Measurements from ENCODE around the gene DMWD. TPM values are rescaled to one million over a fixed set of nuclear protein-coding genes. Genes with fewer than 3 reads are reported as not detected.

The DMWD gene
- total RNA-seq, 2 experiments from 2014 or later: 43.2 to 44.0 TPM

GRCh38 chr19:45798995-45799517 is 6.4 kb upstream of the DMWD start:
- no peak overlapping the region for H2AFZ ChIP-seq (ENCODE audit: low read length)
- no peaks in the 10 kb centered on the region for H3K36me3 ChIP-seq (ENCODE audit: insufficient read depth, low read length)
- no peak overlapping the region for H3K4me3 ChIP-seq (ENCODE audit: low read depth, low read length, poor library complexity, severe bottlenecking)
- H4K20me1 ChIP-seq (ENCODE audit: insufficient read depth, low read length): no peaks in the 10 kb centered on the region
- no peak overlapping the region for H3K27ac ChIP-seq (ENCODE audit: low read depth, low read length, poor library complexity, severe bottlenecking)
- H3K4me1 ChIP-seq (ENCODE audit: insufficient read depth, low read length, poor library complexity, severe bottlenecking): peaks cover 11% of the 10 kb centered on the region
- CTCF ChIA-PET (ENCODE audit: unreplicated experiment): interaction anchor here (1.7 kb wide), 1 partner anchor 30 kb away, joined by 5 read pairs; the partner anchor contains the start of gene SIX5
- intact Hi-C loops (cut with micrococcal nuclease; ENCODE audit: unreplicated experiment): loop anchor here (1.0 kb wide), 1 partner anchor 29 kb away; no protein-coding TSS in a partner anchor
- peak; percentile 70 for DNase-seq (ENCODE audit: low spot score)
- H3K9me3 ChIP-seq (ENCODE audit: low read length): no peaks in the 10 kb centered on the region
- H3K4me2 ChIP-seq (ENCODE audit: low read length): peak overlapping the region; percentile 40
- H3K9me2 ChIP-seq (ENCODE audit: insufficient read depth, low read length): no peaks in the 10 kb centered on the region
- TF ChIP-seq EZH2phosphoT487 (IDR thresholded peaks at IDR 0.05; ENCODE audit: borderline replicate concordance, low read depth, low read length) (no peak), CTCF (conservative IDR thresholded peaks at IDR 0.05; ENCODE audit: low read length) (peak; percentile 87)
- BruUV-seq (replicated peaks): no TSS peak
- POLR2A ChIA-PET: interaction anchor here (0.7 kb wide), 1 partner anchor 25 kb away, joined by 4 read pairs; no protein-coding TSS in a partner anchor
- no peaks in the 10 kb centered on the region for H3K79me2 ChIP-seq (ENCODE audit: insufficient read depth, low read depth, low read length)

- no TSS peak for BruUV-seq (replicated peaks)
- H3K4me2 ChIP-seq (ENCODE audit: low read length): no peak overlapping the region
- ChIA-PET CTCF (ENCODE audit: unreplicated experiment) (no interaction called here), POLR2A (interaction anchor here (0.9 kb wide), 1 partner anchor 133 kb away, joined by 3 read pairs; no protein-coding TSS in a partner anchor)
- H2AFZ ChIP-seq (ENCODE audit: low read length): no peak overlapping the region
- H3K4me3 ChIP-seq (ENCODE audit: low read depth, low read length, poor library complexity, severe bottlenecking): no peak overlapping the region
- no peaks in the 10 kb centered on the region for H3K9me2 ChIP-seq (ENCODE audit: insufficient read depth, low read length)
- no peak overlapping the region for H3K27ac ChIP-seq (ENCODE audit: low read depth, low read length, poor library complexity, severe bottlenecking)
- H3K9me3 ChIP-seq (ENCODE audit: low read length): no peaks in the 10 kb centered on the region
- intact Hi-C loops (cut with micrococcal nuclease; ENCODE audit: unreplicated experiment): no loop called here
- peaks cover 11% of the 10 kb centered on the region; the same call in 1 of the 2 replicates for H3K79me2 ChIP-seq (ENCODE audit: insufficient read depth, low read depth, low read length)
- 0 out of 2 replicates have a peak, but pooled peaks cover 11% of the 10 kb centered on the region for H4K20me1 ChIP-seq (ENCODE audit: insufficient read depth, low read length)
- H3K4me1 ChIP-seq (ENCODE audit: insufficient read depth, low read length, poor library complexity, severe bottlenecking): peaks cover 28% of the 10 kb centered on the region
- DNase-seq (ENCODE audit: low spot score): no peak
- TF ChIP-seq CTCF (conservative IDR thresholded peaks at IDR 0.05; ENCODE audit: low read length): no peak
- no peak for TF ChIP-seq EZH2phosphoT487 (IDR thresholded peaks at IDR 0.05; ENCODE audit: borderline replicate concordance, low read depth, low read length)
- H3K36me3 ChIP-seq (ENCODE audit: insufficient read depth, low read length): peaks cover 6% of the 10 kb centered on the region; the same call in 1 of the 2 replicates
Observed at GRCh38 chr19:45794627-45795026, 2.0 kb upstream of the DMWD start.

- 0 out of 2 replicates have a peak, but pooled peaks cover 11% of the 10 kb centered on the region for H4K20me1 ChIP-seq (ENCODE audit: insufficient read depth, low read length)
- no peak overlapping the region for H3K4me3 ChIP-seq (ENCODE audit: low read depth, low read length, poor library complexity, severe bottlenecking)
- H2AFZ ChIP-seq (ENCODE audit: low read length): no peak overlapping the region
- H3K4me1 ChIP-seq (ENCODE audit: insufficient read depth, low read length, poor library complexity, severe bottlenecking): peaks cover 25% of the 10 kb centered on the region
- no peak for DNase-seq (ENCODE audit: low spot score)
- ChIA-PET POLR2A (no interaction called here), CTCF (ENCODE audit: unreplicated experiment) (no interaction called here)
- BruUV-seq (replicated peaks): no TSS peak
- H3K27ac ChIP-seq (ENCODE audit: low read depth, low read length, poor library complexity, severe bottlenecking): no peak overlapping the region
- intact Hi-C loops (cut with micrococcal nuclease; ENCODE audit: unreplicated experiment): no loop called here
- peaks cover 11% of the 10 kb centered on the region; the same call in 1 of the 2 replicates for H3K79me2 ChIP-seq (ENCODE audit: insufficient read depth, low read depth, low read length)
- peaks cover 14% of the 10 kb centered on the region for H3K36me3 ChIP-seq (ENCODE audit: insufficient read depth, low read length)
- TF ChIP-seq CTCF (conservative IDR thresholded peaks at IDR 0.05; ENCODE audit: low read length) (no peak), EZH2phosphoT487 (IDR thresholded peaks at IDR 0.05; ENCODE audit: borderline replicate concordance, low read depth, low read length) (no peak)
- no peaks in the 10 kb centered on the region for H3K9me3 ChIP-seq (ENCODE audit: low read length)
- no peak overlapping the region for H3K4me2 ChIP-seq (ENCODE audit: low read length)
- no peaks in the 10 kb centered on the region for H3K9me2 ChIP-seq (ENCODE audit: insufficient read depth, low read length)
Observed at GRCh38 chr19:45793876-45794275, 1.2 kb upstream of the DMWD start.

All from OCI-LY7 (cell line).